Transverse colon (tissue), 4 donors: Measurements from ENCODE around the gene BAG1. TPM values are rescaled to one million over a fixed set of nuclear protein-coding genes. Genes with fewer than 3 reads are reported as not detected.
A peak's percentile ranks its signal among the peaks of the same experiment; 100 is the strongest.

Source experiments
- DNase-seq: peaks from one replicate; pipeline ENCODE4 v3.0.0-alpha.2; 2019
- H3K27ac ChIP-seq, 4 donors: fragments of 200-600 bp; sonication (generic); 2 replicates each; pipeline ENCODE4 v1.5.1; 2016 to 2018; ENCODE audit warnings: inconsistent platforms in 4 of 4
- H3K27me3 ChIP-seq: fragments of 200-600 bp; sonication (generic); 2 replicates; pipeline ENCODE4 v1.5.1; 2017; ENCODE audit warnings: inconsistent platforms
- H3K36me3 ChIP-seq, 4 donors: fragments of 200-600 bp; sonication (generic); 2 replicates each; pipeline ENCODE4 v1.5.1; 2017 to 2019; ENCODE audit warnings: inconsistent platforms in 4 of 4
- H3K4me1 ChIP-seq, 4 donors: fragments of 200-600 bp; sonication (generic); 2 replicates each; pipeline ENCODE4 v1.5.1; 2017 to 2020; ENCODE audit warnings: inconsistent platforms in 4 of 4
- H3K4me3 ChIP-seq, 4 donors: fragments of 200-600 bp; sonication (generic); 1 replicate in 1 of 4; 2 replicates in 3 of 4; pipeline versions ENCODE4 v1.5.1 to v1.6.1; 2017 to 2019; ENCODE audit warnings: inconsistent platforms in 4 of 4
- H3K9me3 ChIP-seq, 2 donors: fragments of 200-600 bp; sonication (generic); 2 replicates each; pipeline ENCODE4 v1.5.1; 2017 to 2019; ENCODE audit warnings: inconsistent platforms in 2 of 2
- EP300 ChIP-seq: sonication (generic); formaldehyde crosslinking; IDR thresholded peaks from one replicate; pipeline ENCODE4 v1.6.1; 2017; ENCODE audit warnings: antibody characterized with exemption, low read depth
- POLR2A ChIP-seq: fragments of 450-650 bp; IDR thresholded peaks from one replicate; pipeline ENCODE4 v1.6.1; 2016; ENCODE audit warnings: antibody characterized with exemption, mild to moderate bottlenecking, moderate library complexity
- POLR2AphosphoS5 ChIP-seq, 3 donors: sonication (generic); formaldehyde crosslinking; IDR thresholded peaks; one replicate each; pipeline ENCODE4 v1.6.1; 2016; ENCODE audit warnings: antibody characterized with exemption in 3 of 3
- WGBS, 2 donors: methylation state at CpG; one replicate each; pipeline ENCODE4 v1.1.5; 2018; ENCODE audit warnings: low coverage in 1 of 2; 5-methylcytosine and 5-hydroxymethylcytosine counted together
- in situ Hi-C, 4 donors: fragments of 200-750 bp; cut with MboI; loops; one replicate each; pipeline versions ENCODE4 v1.15.0 to v1.15.1; 2017; ENCODE audit warnings: low sequenced_read_pairs in 3 of 4, low pct_ligation_motif_present in 1 of 4, low pct_unique_long_range_greater_than_20kb in 1 of 4
- intact Hi-C: fragments of 100-400 bp; cut with DNase I; formaldehyde crosslinking; loops from one replicate; pipeline ENCODE4 v1.15.1; 2023; ENCODE audit warnings: low total_unique reads
- total RNA-seq, 4 donors: library from RNA; depleted of rRNA; stranded (reverse); fragments of >200 nt; gene quantifications; one replicate each; pipeline ENCODE4 v1.1.0, GENCODE V29; 2016
- TF ChIP-seq, protein P1 (sequence below), 5 experiments: fragments of 200-600 bp in 3 of 5; fragments of 450-650 bp in 2 of 5; sonication (generic) in 3 of 5; IDR thresholded peaks; 1 replicate in 2 of 5; 2 replicates in 3 of 5; pipeline ENCODE4 v1.5.1; 2016 to 2017; ENCODE audit warnings: antibody characterized with exemption in 5 of 5, inconsistent platforms in 3 of 5, mild to moderate bottlenecking in 2 of 5, moderate library complexity in 1 of 5

BAG1 gene
- total RNA-seq, 4 donors from 2014 or later: 73.2 to 185 (median 131) TPM

DNA sequence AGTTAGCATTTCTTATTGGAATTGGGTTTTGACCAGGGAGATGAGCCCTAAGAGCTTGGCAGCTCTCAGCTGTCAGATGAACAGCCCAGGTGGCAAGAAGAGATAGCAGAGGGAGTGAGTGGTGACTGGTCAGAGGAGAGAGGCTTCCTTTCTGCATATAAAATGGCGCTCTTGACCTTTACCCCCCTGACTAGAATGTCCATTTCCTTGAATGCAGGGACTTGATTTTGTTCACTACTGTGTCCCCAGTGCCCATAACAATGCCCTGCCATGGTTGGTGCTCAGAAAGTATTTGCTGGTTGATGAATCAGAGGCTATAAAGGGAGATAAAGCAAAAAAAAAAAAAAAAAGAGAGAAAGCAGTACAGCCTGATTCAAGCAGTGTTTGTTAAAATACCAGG is 7.6 kb upstream of the BAG1 start:
- Histone ChIP-seq H3K27me3 (no peaks in the 10 kb centered on the region), H3K36me3 (peaks cover 0 to 55% (median 18%) of the 10 kb centered on the region in 4 donors), H3K4me1 (peaks cover 0 to 22% (median 5%) of the 10 kb centered on the region in 4 donors), H3K4me3 (no peak overlapping the region), H3K27ac (peak overlapping the region; percentile 57 to 82 (median 70)), H3K9me3 (no peaks in the 10 kb centered on the region)
- WGBS, 2 donors: 58 to 90% methylated on average over 1 of the region's 1 CpG
- intact Hi-C loops (no loop called here), in situ Hi-C loops (no loop called here)
- DNase-seq: peak; percentile 57
- no peak for TF ChIP-seq EP300
- no peak for TF ChIP-seq POLR2A
- TF ChIP-seq, protein P1, sequence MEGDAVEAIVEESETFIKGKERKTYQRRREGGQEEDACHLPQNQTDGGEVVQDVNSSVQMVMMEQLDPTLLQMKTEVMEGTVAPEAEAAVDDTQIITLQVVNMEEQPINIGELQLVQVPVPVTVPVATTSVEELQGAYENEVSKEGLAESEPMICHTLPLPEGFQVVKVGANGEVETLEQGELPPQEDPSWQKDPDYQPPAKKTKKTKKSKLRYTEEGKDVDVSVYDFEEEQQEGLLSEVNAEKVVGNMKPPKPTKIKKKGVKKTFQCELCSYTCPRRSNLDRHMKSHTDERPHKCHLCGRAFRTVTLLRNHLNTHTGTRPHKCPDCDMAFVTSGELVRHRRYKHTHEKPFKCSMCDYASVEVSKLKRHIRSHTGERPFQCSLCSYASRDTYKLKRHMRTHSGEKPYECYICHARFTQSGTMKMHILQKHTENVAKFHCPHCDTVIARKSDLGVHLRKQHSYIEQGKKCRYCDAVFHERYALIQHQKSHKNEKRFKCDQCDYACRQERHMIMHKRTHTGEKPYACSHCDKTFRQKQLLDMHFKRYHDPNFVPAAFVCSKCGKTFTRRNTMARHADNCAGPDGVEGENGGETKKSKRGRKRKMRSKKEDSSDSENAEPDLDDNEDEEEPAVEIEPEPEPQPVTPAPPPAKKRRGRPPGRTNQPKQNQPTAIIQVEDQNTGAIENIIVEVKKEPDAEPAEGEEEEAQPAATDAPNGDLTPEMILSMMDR (IDR thresholded peaks at IDR 0.05): no peak
- peak in 2 of 3 donors; percentile 27 to 34 for TF ChIP-seq POLR2AphosphoS5 (IDR thresholded peaks at IDR 0.05)

DNA sequence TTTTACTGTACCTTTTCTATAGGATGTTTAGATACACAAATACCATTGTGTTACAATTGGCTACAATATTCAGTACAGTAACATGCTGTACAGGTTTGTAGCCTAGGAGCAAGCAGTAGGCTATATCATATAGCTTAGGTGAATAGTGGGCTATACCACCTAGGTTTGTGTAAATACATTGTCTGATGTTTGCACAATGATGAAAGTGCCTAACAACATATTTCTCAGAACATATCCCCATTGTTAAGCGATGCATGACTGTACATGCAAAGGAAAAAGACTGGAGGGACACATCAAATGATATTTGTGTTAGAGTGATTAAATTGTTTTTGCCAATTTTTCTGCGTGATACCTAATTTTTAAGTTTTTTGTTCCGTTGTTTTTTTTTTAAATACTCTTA is 5.6 kb upstream of the BAG1 start:
- TF ChIP-seq POLR2AphosphoS5 (IDR thresholded peaks at IDR 0.05): no peak
- TF ChIP-seq POLR2A: no peak
- no peak for TF ChIP-seq EP300
- TF ChIP-seq, protein P1 (IDR thresholded peaks at IDR 0.05): no peak
- intact Hi-C loops: no loop called here

DNA sequence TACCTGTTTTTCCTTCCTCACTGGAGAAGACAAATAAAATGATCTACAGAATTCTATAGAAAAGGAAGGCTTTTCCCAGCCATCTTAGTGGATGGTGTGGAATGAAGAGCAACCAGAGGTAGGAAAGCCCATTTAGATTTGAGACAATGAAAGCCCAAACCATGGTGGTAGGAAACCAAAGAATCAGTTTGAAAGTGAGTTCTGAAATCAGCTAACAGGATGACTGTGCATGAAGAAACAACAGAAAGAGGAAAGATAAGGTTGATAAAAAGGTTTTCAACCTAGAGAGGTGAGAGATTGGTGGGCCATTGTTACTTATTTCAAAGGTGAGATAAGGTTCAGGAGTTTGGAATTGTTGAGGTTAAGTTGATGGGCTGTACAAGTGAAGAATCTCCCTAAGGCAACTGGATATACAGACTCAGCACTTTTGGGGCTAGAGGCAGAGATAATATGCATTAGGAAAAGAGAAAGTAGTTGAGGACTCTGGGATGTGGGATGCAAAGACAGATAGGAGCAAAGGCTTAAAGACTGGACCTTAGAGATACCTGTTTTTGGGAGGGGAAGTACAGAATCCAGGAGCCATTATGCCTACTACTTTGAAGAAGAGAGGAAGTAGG is 2.8 kb upstream of the BAG1 start:
- intact Hi-C loops: no loop called here
- DNase-seq: no peak
- in situ Hi-C loops: no loop called here
- H3K9me3 ChIP-seq: no peaks in the 10 kb centered on the region
- peaks cover 0 to 35% (median 11%) of the 10 kb centered on the region in 4 donors for H3K36me3 ChIP-seq
- peaks cover 6 to 37% (median 23%) of the 10 kb centered on the region in 4 donors for H3K4me1 ChIP-seq
- TF ChIP-seq POLR2A (no peak), POLR2AphosphoS5 (IDR thresholded peaks at IDR 0.05) (no peak), EP300 (no peak)
- TF ChIP-seq, protein P1 (IDR thresholded peaks at IDR 0.05): no peak
- no peak overlapping the region for H3K27ac ChIP-seq
- H3K4me3 ChIP-seq: no peak overlapping the region
- no peaks in the 10 kb centered on the region for H3K27me3 ChIP-seq

More for the DNA sequence above, 5.6 kb upstream of the BAG1 start:
- no peak overlapping the region for H3K4me3 ChIP-seq
- no peaks in the 10 kb centered on the region for H3K9me3 ChIP-seq
- H3K27ac ChIP-seq: no peak overlapping the region
- H3K36me3 ChIP-seq: peaks cover 0 to 45% (median 13%) of the 10 kb centered on the region in 4 donors
- 96% methylated on average over 3 of the region's 3 CpGs for WGBS, 2 donors
- in situ Hi-C loops: no loop called here
- H3K27me3 ChIP-seq: no peaks in the 10 kb centered on the region
- no peak for DNase-seq
- peaks cover 9 to 41% (median 13%) of the 10 kb centered on the region in 4 donors for H3K4me1 ChIP-seq

DNA sequence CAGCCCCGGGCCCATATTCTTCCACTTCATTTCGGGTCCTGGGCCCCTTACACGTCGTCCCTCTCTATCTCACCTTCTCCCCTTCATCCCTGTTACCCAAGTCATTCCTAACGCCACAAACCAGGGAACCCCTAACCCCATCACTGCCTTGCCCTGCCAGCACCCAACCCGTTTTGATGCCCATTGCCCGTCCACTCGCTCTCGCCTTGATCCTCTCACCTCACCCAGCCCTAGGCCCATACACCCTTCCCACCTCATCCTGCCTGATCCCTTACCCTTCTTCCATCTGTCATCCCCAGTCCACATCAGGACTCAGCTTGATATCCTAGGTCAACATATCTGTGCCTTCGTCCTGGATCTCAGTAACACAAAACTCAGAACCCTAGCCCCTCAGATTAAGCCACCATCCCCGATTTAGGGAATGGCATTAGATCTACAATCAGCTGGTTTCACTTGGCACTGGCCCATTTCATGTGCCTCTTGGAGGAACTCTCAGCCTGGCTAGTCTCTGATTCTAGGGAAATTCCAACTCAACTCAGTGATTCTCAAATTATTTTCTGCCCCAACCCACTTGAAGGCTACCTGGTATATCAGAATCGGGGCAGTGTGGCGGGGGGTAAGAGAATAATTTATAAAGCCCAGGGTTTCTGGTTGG is 830 bp upstream of the BAG1 start:
- peak; percentile 20 for DNase-seq
- H3K27ac ChIP-seq: peak overlapping the region; percentile 95 to 97 (median 97)
- H3K27me3 ChIP-seq: no peaks in the 10 kb centered on the region
- intact Hi-C loops: no loop called here
- peaks cover 0 to 39% (median 12%) of the 10 kb centered on the region in 4 donors for H3K36me3 ChIP-seq
- peaks cover 6 to 32% (median 19%) of the 10 kb centered on the region in 4 donors for H3K4me1 ChIP-seq
- in situ Hi-C loops: no loop called here
- peak overlapping the region; percentile 42 to 97 (median 71) for H3K4me3 ChIP-seq
- WGBS, 2 donors: 20 to 21% methylated on average over 11 to 13 of the region's 13 CpGs
- H3K9me3 ChIP-seq: no peaks in the 10 kb centered on the region
- TF ChIP-seq POLR2A: no peak
- TF ChIP-seq EP300: no peak
- TF ChIP-seq, protein P1 (IDR thresholded peaks at IDR 0.05): no peak
- no peak for TF ChIP-seq POLR2AphosphoS5 (IDR thresholded peaks at IDR 0.05)
